Superior temporal gyrus (tissue), 1 donor: ENCODE data around the gene RAMAC.
"Not testable (repeated sequence)": the region's sequence is repeated elsewhere in the genome, so short reads cannot be mapped to it uniquely, and the experiment has no call there.

Experiments
- DNase-seq: peaks from one replicate; pipeline ENCODE4 v3.0.0-alpha.2; 2016; ENCODE audit errors: extremely low spot score

The RAMAC gene

GRCh38 chr15:82968066-82968465 lies 17.9 kb upstream of the RAMAC start:
- no peak for DNase-seq

DNA sequence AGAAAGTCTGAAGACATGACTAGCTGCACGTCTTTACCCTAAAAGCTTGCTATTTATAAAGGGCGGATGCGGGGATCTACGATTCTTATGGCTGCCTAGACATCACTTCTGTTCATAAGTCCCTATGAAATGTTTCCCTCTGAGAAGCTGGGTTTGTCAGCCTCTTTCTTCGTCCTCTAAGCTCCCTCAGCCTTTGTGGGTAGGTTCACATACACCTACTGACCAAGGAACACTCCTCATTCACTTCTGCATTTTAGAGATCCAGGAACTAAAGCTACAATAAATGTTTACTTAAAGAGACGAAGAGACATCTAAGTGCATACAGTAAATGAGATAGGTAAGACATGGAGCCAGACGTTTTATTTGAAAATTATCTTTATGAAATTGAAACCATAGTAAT lies 16.7 kb upstream of the RAMAC start:
- DNase-seq: no peak

DNA sequence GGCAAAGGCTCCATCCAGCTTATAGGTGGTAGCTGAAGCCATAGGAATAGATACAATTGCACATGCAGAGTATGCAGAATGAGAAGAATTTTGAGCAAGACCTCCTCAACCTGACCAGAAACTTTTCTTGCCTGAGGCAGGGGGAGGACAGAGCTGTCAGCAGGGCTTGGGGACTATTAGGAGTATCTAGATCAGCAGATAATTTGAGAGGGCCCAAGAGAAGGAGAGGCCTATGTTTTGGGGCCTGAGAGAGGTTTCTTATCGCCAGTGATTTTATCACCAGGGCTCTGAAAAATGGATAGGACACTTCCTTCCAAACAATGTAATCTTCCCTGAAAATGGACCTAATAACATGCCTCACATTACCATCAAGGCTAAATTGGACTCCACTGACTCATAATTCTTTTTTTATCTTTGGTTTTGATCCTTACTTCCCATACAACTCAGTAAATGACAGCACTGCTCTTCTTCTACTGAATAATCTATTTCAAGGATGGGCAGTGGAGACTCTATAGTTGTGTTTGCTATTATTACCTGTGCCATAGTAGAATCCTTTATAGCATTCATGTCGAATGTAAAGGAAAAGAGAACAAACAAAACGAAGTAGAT lies 15.8 kb upstream of the RAMAC start:
- no peak for DNase-seq

DNA sequence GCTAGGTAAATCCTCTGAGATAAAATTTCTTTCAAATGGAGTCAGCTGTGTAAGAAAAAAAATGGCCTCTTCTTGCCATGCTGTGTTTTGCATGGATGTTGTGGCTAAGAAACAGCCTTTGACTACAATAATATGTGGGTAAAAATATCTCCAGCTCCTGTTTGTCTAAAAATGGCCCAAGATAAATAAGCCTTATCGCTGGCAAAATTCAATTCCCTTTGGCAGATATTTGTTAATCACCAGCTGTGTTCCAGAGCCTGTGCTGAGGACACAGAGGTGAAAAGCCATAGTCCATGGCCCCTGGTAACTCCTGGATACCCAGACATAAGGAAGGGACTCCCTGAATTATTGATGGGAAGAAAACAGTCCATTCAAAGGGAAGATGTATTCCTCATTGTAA lies 15.3 kb upstream of the RAMAC start:
- DNase-seq: no peak

- no peak for DNase-seq
These were observed 14.6 kb upstream of the RAMAC start for GRCh38 chr15:82971218-82971984.

- DNase-seq: no peak
These were observed 13.0 kb upstream of the RAMAC start for GRCh38 chr15:82972990-82973389.

DNA sequence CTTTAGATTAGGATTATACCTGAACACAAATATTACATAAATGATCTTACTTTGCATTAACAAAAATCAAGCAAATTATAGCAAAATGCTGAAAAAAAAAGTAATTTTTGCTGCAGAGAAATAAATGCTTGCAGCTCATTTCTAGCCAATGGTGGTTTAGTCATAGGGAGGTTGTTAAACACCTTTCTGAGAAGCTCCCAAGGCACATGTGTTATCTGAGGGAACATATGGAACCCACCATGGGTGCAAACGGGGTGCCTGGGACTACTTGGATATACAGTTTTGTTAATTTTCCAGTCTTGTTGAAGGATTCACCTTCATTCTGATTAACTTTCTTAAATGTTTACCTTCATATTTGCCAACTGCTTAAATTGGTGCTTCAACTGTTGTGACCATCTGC lies 8.9 kb upstream of the RAMAC start:
- DNase-seq: no peak

DNA sequence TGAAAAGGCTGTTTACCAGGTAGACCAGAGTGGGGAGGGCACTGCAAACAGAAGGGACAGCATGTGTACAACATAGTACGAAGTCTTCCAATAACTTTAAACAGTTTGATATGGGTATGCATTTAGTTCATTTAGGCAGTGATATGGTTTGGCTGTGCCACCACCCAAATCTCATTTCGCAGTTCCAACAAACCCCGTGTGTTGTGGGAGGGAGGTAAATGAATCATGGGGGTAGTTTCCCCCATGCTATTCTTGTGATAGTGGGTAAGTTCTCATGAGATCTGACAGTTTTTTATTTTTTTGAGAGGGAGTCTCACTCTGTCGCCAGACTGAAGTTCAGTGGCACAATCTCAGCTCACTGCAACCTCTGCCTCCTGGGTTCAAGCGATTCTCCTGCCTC lies 7.6 kb upstream of the RAMAC start:
- no peak for DNase-seq

DNA sequence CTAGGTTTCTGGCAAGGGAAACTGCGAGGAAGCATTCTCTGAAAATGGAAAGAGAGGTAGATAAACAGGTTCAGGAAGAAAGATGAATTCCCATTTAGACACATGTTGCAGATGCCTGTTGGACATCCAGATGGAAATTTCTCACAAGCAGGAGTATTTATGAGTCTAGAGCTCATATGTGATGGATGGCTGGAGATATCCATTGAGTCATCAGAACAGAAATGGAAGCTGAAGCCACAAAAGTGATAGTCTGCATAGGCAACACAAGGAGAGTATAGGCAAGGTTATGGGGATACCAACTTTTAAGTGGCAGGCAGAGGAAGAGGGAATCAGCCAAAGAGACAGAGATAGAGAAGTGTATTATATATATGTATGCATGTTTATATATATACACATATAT lies 6.3 kb upstream of the RAMAC start:
- DNase-seq: no peak

GRCh38 chr15:82980981-82981380 lies 5.0 kb upstream of the RAMAC start:
- DNase-seq: no peak

- no peak for DNase-seq
These were observed 401 bp downstream of the RAMAC start for GRCh38 chr15:82986442-82986780.

- DNase-seq: no peak
These were observed 6.5 kb downstream of the RAMAC start for GRCh38 chr15:82992436-82992998.

DNA sequence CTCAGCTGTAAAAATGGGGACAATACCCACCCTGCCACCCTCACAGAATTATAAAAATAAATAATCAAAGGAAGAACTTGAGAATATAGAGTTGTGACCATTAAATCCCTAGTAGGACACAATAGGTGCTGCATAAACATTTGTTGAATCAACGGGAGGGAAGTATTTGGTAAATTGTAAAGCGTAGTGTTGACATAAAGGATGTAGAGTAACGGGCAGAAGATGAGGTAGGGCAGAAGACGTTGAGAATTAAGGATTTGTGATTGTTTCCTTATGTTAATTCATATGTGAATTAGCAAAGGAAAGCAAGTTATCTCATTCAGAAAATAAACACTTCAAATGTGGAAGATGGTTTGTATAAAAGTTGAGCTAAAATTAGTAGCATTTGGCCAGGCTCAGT lies 7.1 kb downstream of the RAMAC start:
- DNase-seq: no peak

DNA sequence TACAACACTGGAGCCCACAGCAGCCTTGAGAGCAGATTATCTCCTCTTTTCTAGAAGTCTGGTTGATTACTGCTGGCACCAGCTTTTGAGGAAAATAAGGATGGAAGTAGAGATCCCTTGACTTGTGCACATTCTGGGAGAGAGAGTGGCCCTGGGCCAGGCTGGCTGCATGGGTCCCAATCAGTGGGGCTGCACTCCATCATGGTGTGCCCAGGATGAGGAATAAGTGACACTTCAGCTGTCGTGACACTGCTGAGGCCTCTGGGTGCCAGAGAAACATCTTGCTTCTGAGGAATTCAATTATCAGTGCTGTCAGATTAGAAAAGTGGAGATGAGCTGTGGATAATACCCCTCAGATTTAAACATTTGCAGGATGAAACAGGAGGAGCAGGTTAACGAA lies 9.1 kb downstream of the RAMAC start:
- no peak for DNase-seq

GRCh38 chr15:82995938-82996337 lies 9.9 kb downstream of the RAMAC start:
- no peak for DNase-seq

GRCh38 chr15:82999426-82999825 lies 13.4 kb downstream of the RAMAC start:
- DNase-seq: no peak

- DNase-seq: peak; percentile 83
These were observed 14.1 kb downstream of the RAMAC start for GRCh38 chr15:82999905-83000671.

DNA sequence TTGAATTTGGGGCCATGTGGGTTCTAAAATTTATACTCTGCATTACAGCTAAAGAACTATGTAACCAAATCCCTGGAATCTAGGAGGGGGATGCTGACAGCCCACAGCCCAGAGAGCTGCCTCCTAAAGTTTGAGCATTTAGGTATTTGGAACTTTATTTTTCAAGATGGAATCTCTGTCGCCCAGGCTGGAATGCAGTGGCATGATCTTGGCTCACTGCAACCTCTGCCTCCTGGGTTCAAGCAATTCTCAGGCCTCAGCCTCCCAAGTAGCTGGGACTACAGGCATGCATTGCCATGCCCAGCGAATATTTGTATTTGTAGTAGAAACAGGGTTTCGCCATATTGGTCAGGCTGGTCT lies 14.6 kb downstream of the RAMAC start:
- DNase-seq: not testable (repeated sequence)

DNA sequence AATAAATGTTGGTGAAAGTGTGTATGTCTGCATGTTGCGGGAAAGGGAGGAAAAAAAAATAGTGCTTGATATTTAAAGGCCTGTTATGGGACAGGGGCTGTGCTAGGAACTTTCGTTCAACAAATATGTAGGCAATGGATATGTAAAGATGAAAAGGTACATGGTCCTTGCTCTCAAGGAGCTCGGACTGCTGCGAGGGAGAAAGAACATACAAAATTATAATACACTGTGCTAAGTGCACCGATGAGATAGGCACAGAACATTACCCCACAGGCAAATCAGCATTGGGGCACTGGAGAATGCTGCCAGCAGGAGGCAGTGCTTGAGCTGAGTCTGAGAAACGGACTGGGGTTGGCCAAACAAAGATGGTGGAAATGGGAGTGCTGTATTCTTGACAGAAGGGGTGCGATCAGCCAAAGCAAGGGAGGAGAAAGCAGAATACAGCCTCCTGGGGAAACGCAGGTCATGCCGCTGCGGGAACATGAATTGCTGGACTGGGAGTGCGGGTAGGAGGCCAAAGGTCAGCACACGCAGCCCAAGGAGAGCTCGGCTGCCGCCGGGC lies 24.8 kb downstream of the RAMAC start:
- DNase-seq: peak; percentile 84

- DNase-seq: peak; percentile 93
These were observed 25.5 kb downstream of the RAMAC start, which contains the start of gene C15orf40 for GRCh38 chr15:83011271-83012075. Gene C15orf40 (minus strand): TSS chr15:83011639. CDS start chr15:83011607, 32 bp downstream.

- DNase-seq: no peak
These were observed 26.0 kb downstream of the RAMAC start for GRCh38 chr15:83012076-83012426.

DNA sequence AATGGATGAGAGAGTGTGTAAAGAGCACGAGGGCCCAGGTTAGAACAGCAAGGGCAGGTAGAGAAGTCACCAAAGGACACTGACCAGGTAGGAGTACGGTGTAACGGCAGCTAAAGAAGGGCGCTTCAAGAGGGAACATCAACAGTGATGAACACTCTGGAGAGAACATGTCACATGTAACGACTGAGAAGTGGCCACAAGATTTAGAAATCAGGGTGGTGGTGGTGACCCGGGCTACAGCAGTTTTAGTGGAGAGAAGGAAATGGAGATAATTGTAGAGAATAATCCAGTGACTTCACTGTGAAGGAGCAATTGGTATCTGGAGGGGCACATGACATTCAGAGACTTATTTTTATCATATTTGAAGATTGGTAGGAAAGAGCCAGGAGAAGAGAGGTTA lies 26.6 kb downstream of the RAMAC start:
- DNase-seq: no peak
